ENCODE results near the gene DNAI2.

DNA sequence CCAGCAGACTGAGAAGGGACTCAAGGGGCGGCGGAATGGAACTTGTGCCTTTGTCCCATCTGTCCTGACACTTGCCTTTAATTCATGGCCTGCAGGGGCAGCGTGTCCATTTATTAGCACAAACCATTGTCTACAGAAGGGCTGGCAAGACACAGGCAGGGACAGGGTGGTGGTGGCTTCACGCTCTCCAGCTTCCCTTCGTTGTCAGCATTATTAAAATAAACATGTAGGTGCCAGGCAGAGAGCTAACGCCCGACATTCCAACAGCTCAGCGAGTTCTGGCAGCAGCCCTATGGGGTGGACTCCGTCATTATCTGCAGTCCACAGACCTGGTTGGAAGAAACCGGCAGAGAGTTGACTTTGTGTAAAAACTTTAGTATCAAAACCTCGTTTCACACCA is 16.3 kb downstream of the DNAI2 start:
- TF ChIP-seq FOXM1 (IDR thresholded peaks at IDR 0.05; ENCODE audit: borderline replicate concordance, low read depth) (no peak), RAD21 (IDR thresholded peaks at IDR 0.05; ENCODE audit: low read depth) (no peak), TAF1 (IDR thresholded peaks at IDR 0.05; ENCODE audit: low read depth) (no peak), YY1 (IDR thresholded peaks at IDR 0.05; ENCODE audit: low read depth) (no peak), EP300 (IDR thresholded peaks at IDR 0.05; ENCODE audit: borderline replicate concordance) (no peak), TEAD4 (IDR thresholded peaks at IDR 0.05) (no peak)
- TF ChIP-seq, protein P1, sequence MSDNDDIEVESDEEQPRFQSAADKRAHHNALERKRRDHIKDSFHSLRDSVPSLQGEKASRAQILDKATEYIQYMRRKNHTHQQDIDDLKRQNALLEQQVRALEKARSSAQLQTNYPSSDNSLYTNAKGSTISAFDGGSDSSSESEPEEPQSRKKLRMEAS (IDR thresholded peaks at IDR 0.05), result no peak

All from Ishikawa (cell line).